Hypothalamus (tissue), 51 donors: Measurements from ENCODE around the gene PCED1B.

ENCODE experiments used
- DNase-seq, 51 donors: peaks; one replicate each; lab custom pipeline; 2025; lab: John Stamatoyannopoulos, UW

Gene PCED1B

GRCh38 chr12:47223848-47224213 lies 144.4 kb downstream of the PCED1B start:
- DNase-seq: no peak

GRCh38 chr12:47224563-47225133 lies 145.2 kb downstream of the PCED1B start:
- no peak for DNase-seq

GRCh38 chr12:47225356-47225755 lies 145.9 kb downstream of the PCED1B start:
- no peak for DNase-seq

GRCh38 chr12:47226199-47226598 lies 146.8 kb downstream of the PCED1B start:
- DNase-seq: no peak

GRCh38 chr12:47228802-47229201 lies 149.4 kb downstream of the PCED1B start:
- DNase-seq: no peak

- no peak for DNase-seq
These were observed 152.0 kb downstream of the PCED1B start for GRCh38 chr12:47231456-47231855.

- no peak for DNase-seq
These were observed 155.2 kb downstream of the PCED1B start for GRCh38 chr12:47234576-47235141.

GRCh38 chr12:47235258-47236040 lies 156.0 kb downstream of the PCED1B start:
- no peak for DNase-seq

GRCh38 chr12:47236109-47236714 lies 156.8 kb downstream of the PCED1B start:
- DNase-seq: no peak

GRCh38 chr12:47237751-47238211 lies 158.4 kb downstream of the PCED1B start:
- no peak for DNase-seq

- no peak for DNase-seq
These were observed 159.3 kb downstream of the PCED1B start for GRCh38 chr12:47238669-47239114.

GRCh38 chr12:47242426-47242825 lies 163.0 kb downstream of the PCED1B start:
- DNase-seq: no peak

- DNase-seq: no peak
These were observed 165.4 kb downstream of the PCED1B start for GRCh38 chr12:47244835-47245234.

- DNase-seq: no peak
These were observed 166.2 kb downstream of the PCED1B start for GRCh38 chr12:47245623-47246022.

GRCh38 chr12:47247418-47247817 lies 168.0 kb downstream of the PCED1B start:
- peak in 25 of 51 donors; percentile 1 to 54 (median 19) for DNase-seq

- no peak for DNase-seq
These were observed 169.7 kb downstream of the PCED1B start for GRCh38 chr12:47249082-47249481.

- no peak for DNase-seq
These were observed 170.4 kb downstream of the PCED1B start for GRCh38 chr12:47249719-47250357.

- no peak for DNase-seq
These were observed 172.5 kb downstream of the PCED1B start for GRCh38 chr12:47251919-47252318.

- no peak for DNase-seq
These were observed 185.5 kb downstream of the PCED1B start for GRCh38 chr12:47264951-47265350.

GRCh38 chr12:47265391-47265790 lies 186.0 kb downstream of the PCED1B start:
- no peak for DNase-seq

- no peak for DNase-seq
These were observed 188.2 kb downstream of the PCED1B start for GRCh38 chr12:47267571-47267970.
